ENCODE results near the gene PRSS22.

The PRSS22 gene

DNA sequence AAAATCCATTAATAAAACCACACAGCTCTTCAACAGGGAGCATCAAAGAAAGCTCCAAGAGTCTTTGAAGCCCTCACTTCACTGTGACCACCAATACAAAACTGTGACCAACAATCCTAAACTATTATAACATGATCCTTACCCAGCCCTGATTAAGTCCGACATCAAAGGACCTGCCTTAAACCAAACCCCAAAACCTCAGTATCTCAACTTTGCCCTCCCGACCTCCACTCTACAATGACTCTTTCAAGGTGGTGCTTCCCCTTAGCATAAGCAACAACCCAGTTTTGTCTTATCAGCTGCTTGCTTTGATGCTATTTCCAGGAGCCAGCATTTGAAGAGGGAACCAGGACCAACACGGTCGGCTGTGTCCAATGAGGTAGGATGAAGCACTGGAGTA lies 8.5 kb upstream of the PRSS22 start:
- no peak for TF ChIP-seq ZFX (IDR thresholded peaks at IDR 0.05; ENCODE audit: borderline replicate concordance)
- TF ChIP-seq, protein P1, sequence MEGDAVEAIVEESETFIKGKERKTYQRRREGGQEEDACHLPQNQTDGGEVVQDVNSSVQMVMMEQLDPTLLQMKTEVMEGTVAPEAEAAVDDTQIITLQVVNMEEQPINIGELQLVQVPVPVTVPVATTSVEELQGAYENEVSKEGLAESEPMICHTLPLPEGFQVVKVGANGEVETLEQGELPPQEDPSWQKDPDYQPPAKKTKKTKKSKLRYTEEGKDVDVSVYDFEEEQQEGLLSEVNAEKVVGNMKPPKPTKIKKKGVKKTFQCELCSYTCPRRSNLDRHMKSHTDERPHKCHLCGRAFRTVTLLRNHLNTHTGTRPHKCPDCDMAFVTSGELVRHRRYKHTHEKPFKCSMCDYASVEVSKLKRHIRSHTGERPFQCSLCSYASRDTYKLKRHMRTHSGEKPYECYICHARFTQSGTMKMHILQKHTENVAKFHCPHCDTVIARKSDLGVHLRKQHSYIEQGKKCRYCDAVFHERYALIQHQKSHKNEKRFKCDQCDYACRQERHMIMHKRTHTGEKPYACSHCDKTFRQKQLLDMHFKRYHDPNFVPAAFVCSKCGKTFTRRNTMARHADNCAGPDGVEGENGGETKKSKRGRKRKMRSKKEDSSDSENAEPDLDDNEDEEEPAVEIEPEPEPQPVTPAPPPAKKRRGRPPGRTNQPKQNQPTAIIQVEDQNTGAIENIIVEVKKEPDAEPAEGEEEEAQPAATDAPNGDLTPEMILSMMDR (IDR thresholded peaks at IDR 0.05) = no peak

DNA sequence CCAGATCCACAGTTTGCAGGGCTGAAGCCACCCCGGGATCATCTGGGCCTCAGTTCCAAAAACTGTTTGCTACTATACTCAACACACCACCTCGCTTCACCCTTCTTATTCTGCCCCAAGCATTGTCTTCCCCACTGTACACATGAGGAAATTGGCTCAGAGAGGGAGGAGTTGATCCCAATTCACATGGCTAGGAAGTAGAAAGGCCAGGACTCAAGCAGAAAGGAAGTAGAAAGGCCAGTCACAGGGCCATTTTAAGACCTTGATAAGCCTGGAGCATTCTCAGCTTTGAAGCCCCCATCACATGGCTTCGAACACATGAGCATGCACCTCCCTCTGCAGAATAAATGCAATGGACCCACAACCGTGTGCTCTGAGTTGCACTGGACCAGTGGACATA lies 7.7 kb upstream of the PRSS22 start:
- no peak for TF ChIP-seq ZFX (IDR thresholded peaks at IDR 0.05; ENCODE audit: borderline replicate concordance)
- TF ChIP-seq, protein P1 (IDR thresholded peaks at IDR 0.05) = no peak
- H3K27ac ChIP-seq = no peak overlapping the region

More for the DNA sequence above, 8.5 kb upstream of the PRSS22 start:
- no peak overlapping the region for H3K27ac ChIP-seq

DNA sequence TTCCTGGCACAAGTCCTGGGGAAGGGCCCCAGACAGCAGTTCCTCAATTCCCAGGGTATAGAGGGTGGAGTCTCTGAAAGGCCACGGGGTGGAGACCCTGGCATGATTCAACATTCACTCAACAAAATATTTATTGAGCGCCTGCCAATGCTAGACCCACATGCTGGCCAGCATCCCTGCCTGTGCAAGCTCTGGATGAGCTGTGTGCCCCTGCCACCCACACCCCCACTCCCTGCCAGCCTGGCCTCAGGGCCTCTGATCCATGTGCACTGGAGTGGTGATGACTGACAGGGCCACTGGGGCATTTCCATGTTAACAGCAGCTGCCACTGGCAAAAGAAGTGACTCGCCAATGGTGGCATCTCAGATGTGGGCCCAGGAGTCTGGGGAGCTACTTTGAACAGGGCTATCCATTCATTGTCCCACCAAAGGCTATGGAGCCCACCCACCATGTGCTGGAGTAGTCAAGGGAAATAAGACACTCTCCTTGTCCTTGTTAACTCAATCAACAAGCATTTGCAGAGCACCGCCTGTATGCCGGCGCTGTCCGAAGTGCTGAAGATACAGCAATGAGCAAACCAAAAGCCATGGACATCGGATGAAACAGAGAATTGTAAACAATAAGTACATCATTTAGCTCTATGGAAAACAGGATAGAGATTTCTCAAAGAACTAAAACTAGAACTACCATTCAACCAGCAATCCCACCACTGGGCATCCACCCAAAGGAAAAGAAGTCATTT lies 3.0 kb upstream of the PRSS22 start:
- TF ChIP-seq, protein P1 (IDR thresholded peaks at IDR 0.05) = no peak
- no peak for TF ChIP-seq ZFX (IDR thresholded peaks at IDR 0.05; ENCODE audit: borderline replicate concordance)

DNA sequence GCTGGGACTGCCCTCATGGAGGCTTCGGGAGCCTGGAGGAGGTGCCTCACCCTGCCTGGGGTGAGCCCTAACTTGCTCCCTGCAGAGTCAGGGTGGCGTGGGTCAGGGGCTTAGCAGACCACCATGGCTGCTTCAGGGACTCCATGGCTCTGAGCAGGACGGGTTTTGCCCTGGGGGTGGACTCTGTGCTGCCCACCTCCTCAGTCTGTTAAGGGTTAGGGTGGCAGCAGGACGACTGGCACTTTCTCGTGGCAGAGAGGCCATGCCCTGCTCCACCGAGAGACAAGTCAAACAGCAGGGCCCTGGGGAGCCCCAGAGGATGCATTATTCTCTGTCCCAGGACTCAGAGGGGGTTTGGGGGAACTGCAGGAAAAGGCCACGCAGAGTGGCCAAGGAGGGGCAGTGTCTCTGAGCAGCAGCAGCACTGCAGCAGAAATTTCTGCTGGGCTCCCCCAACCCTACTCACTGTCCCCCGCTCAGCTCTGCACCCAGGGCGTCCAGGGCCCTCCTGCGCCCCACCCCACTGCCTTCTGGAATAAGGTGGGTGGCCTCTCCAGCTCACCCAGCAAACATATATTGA lies 1.8 kb upstream of the PRSS22 start:
- no peak for TF ChIP-seq ZFX (IDR thresholded peaks at IDR 0.05; ENCODE audit: borderline replicate concordance)
- TF ChIP-seq, protein P1 (IDR thresholded peaks at IDR 0.05) = no peak
- H3K27ac ChIP-seq = no peak overlapping the region

More for the DNA sequence above, 3.0 kb upstream of the PRSS22 start:
- peak overlapping the region; percentile 25 for H3K27ac ChIP-seq

DNA sequence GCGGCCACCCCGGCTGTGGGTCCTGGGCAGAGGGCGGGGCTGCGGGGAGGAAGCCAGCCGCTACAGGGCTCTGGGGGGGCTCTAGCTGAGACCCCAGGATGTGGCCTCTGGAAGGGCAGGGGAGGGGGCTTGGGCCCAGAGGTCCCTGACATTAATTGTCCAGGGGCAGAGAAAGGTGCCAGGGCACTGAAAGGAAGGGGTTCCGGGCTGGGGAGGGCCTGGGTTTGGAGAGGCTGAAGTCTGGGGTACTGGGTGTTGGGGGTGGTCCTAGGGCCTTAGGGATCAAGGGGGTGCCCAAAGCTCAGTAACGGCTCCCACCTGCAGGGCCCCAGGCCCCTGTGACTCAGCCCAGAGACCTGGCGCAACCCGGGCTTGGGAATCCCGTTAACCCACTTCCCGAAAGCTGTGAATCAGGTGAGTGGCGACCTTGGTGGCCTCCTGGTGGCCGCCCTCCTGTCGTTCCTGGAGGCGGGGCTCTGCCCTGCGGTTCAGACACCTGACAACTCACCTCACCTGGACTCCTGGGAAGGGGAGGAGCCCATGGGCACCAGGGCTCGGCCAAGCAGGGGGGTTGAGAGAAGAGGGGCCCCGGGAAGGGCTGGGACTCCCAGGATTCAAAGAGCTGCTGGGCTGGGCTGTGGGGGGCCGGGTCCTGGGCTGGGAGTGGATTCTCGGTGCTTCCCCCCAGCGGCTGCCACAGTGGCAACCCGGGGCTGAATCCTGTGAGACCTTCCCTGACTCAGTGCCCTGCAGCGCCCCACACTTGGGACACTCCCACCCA lies 465 bp upstream of the PRSS22 start:
- peak overlapping the region; percentile 74 for H3K27ac ChIP-seq
- TF ChIP-seq, protein P1 (IDR thresholded peaks at IDR 0.05) = peak; percentile 42
- no peak for TF ChIP-seq ZFX (IDR thresholded peaks at IDR 0.05; ENCODE audit: borderline replicate concordance)

DNA sequence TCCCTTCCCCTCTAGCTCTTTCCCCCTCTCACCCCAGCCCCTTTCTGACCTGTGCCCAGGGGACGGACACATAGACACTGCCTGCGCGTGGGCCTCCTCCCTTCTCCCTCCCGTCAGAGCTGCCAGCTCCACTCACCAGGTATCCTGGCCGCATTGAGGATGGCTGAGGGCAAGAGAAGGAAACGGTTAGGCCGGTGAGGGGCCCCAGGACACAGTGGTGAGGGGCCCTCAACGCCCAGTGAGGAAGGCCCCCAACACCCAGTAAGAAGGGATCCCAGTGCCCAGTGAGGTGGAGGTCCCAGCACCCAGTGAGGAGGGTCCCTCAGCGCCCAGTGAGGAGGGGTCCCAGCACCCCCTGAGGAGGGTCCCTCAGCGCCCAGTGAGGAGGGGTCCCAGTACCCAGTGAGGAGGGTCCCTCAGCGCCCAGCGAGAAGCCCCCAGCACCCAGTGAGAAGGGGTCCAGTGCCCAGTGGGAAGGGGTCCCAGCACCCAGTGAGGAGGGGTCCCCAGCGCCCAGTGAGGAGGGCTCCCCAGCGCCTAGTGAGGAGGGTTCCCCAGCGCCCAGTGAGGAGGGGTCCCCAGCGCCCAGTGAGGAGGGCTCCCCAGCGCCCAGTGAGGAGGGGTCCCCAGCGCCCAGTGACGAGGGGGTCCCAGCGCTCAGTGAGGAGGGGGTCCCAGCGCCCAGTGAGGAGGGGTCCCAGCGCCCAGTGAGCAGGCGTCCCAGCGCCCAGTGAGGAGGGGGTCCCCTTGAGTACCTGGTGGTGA lies 1.1 kb downstream of the PRSS22 start:
- H3K27ac ChIP-seq = peak overlapping the region; percentile 74
- TF ChIP-seq, protein P1 (IDR thresholded peaks at IDR 0.05) = no peak
- no peak for TF ChIP-seq ZFX (IDR thresholded peaks at IDR 0.05; ENCODE audit: borderline replicate concordance)

Measured in 22Rv1 (cell line).